ENCODE results near the gene TAAR8. TPM values are rescaled to one million over a fixed set of nuclear protein-coding genes. Genes with fewer than 3 reads are reported as not detected.

The TAAR8 gene
- polyA plus RNA-seq, 1 donor (not counting 4 experiments of a cell fraction or from before 2014, with no cell fraction given): not detected

GRCh38 chr6:132511831-132512220 lies 40.6 kb upstream of the TAAR8 start:
- Histone ChIP-seq H3K9me1 (ENCODE audit: control insufficient read depth, extremely low read depth, insufficient read depth, low read length) (no peaks in the 10 kb centered on the region), H3K9ac (ENCODE audit: control insufficient read depth, extremely low read depth, insufficient read depth, low read length) (peak overlapping the region; percentile 88), H2AFZ (ENCODE audit: control insufficient read depth, low read length) (no peak overlapping the region), H3K4me1 (ENCODE audit: control insufficient read depth, extremely low read depth, insufficient read depth, low read length) (peaks cover 13% of the 10 kb centered on the region), H3K27me3 (ENCODE audit: control insufficient read depth, extremely low read depth, insufficient read depth, low read length) (no peaks in the 10 kb centered on the region), H3K27ac (ENCODE audit: control insufficient read depth, insufficient read depth, low read length) (peak overlapping the region; percentile 84), H3K36me3 (ENCODE audit: control insufficient read depth in 2 of 2, extremely low read depth in 1 of 2, insufficient read depth in 2 of 2, low read length in 2 of 2) (no peaks in the 10 kb centered on the region), H3K9me3 (ENCODE audit: control insufficient read depth, low read depth, low read length) (no peaks in the 10 kb centered on the region), H3K4me2 (ENCODE audit: control insufficient read depth, extremely low read depth, insufficient read depth, low read depth, low read length) (peak overlapping the region; percentile 92), H3K4me3 (ENCODE audit: control insufficient read depth in 2 of 3, extremely low read depth in 1 of 3, insufficient read depth in 2 of 3, low read depth in 1 of 3, low read length in 3 of 3) (peak overlapping the region; percentile 88 to 96 (median 94)), H4K20me1 (ENCODE audit: control insufficient read depth, extremely low read depth, insufficient read depth, low read length) (no peaks in the 10 kb centered on the region), H3K79me2 (ENCODE audit: control insufficient read depth, insufficient read depth, low read length) (peaks cover 49% of the 10 kb centered on the region)
- dilution Hi-C loops (cut with MboI; ENCODE audit: extremely low pct_ligation_motif_present, low sequenced_read_pairs): no loop called here
- TF ChIP-seq CTCF (optimal IDR thresholded peaks at IDR 0.05 in 1 of 3, IDR thresholded peaks at IDR 0.05 in 1 of 3, conservative IDR thresholded peaks at IDR 0.05 in 1 of 3; ENCODE audit: extremely low read depth in 1 of 3, insufficient read depth in 2 of 3, low read length in 3 of 3): no peak
- no peak for TF ChIP-seq EZH2 (IDR thresholded peaks at IDR 0.05; ENCODE audit: low read length)
- no peak for FAIRE-seq
- DNase-seq (ENCODE audit: low read depth, low spot score): no peak

GRCh38 chr6:132512342-132512637 lies 40.2 kb upstream of the TAAR8 start:
- Histone ChIP-seq H3K27me3 (ENCODE audit: control insufficient read depth, extremely low read depth, insufficient read depth, low read length) (no peaks in the 10 kb centered on the region), H4K20me1 (ENCODE audit: control insufficient read depth, extremely low read depth, insufficient read depth, low read length) (no peaks in the 10 kb centered on the region), H3K36me3 (ENCODE audit: control insufficient read depth in 2 of 2, extremely low read depth in 1 of 2, insufficient read depth in 2 of 2, low read length in 2 of 2) (no peaks in the 10 kb centered on the region), H3K9me3 (ENCODE audit: control insufficient read depth, low read depth, low read length) (no peaks in the 10 kb centered on the region), H2AFZ (ENCODE audit: control insufficient read depth, low read length) (peak overlapping the region; percentile 75), H3K27ac (ENCODE audit: control insufficient read depth, insufficient read depth, low read length) (peak overlapping the region; percentile 84), H3K79me2 (ENCODE audit: control insufficient read depth, insufficient read depth, low read length) (peaks cover 48% of the 10 kb centered on the region), H3K4me3 (ENCODE audit: control insufficient read depth in 2 of 3, extremely low read depth in 1 of 3, insufficient read depth in 2 of 3, low read depth in 1 of 3, low read length in 3 of 3) (peak overlapping the region; percentile 88 to 96 (median 94)), H3K4me2 (ENCODE audit: control insufficient read depth, extremely low read depth, insufficient read depth, low read depth, low read length) (peak overlapping the region; percentile 92), H3K9me1 (ENCODE audit: control insufficient read depth, extremely low read depth, insufficient read depth, low read length) (no peaks in the 10 kb centered on the region), H3K4me1 (ENCODE audit: control insufficient read depth, extremely low read depth, insufficient read depth, low read length) (peaks cover 13% of the 10 kb centered on the region), H3K9ac (ENCODE audit: control insufficient read depth, extremely low read depth, insufficient read depth, low read length) (peak overlapping the region; percentile 88)
- no peak for TF ChIP-seq CTCF (optimal IDR thresholded peaks at IDR 0.05 in 1 of 3, IDR thresholded peaks at IDR 0.05 in 1 of 3, conservative IDR thresholded peaks at IDR 0.05 in 1 of 3; ENCODE audit: extremely low read depth in 1 of 3, insufficient read depth in 2 of 3, low read length in 3 of 3)
- no peak for FAIRE-seq
- dilution Hi-C loops (cut with MboI; ENCODE audit: extremely low pct_ligation_motif_present, low sequenced_read_pairs): no loop called here
- DNase-seq (ENCODE audit: low read depth, low spot score): no peak

Data from keratinocyte (primary cell).